ENCODE results near the gene GLP2R.

- TF ChIP-seq CTCF (conservative IDR thresholded peaks at IDR 0.05; ENCODE audit: low read depth, low read length) (no peak), EZH2 (IDR thresholded peaks at IDR 0.05; ENCODE audit: borderline replicate concordance, low read depth, low read length, poor library complexity, severe bottlenecking) (no peak)
Measured at GRCh38 chr17:9918804-9919352, 93.2 kb downstream of the GLP2R start.

Measured in A673 (cell line).